SK-N-SH treated with all-trans-retinoic acid at 6 μM for 48 hours (cell line): ENCODE measurements around the gene UROC1.

ENCODE experiments used
- ATAC-seq: fragments of 200-7000 bp; cut with Tn5 transposase; 3 replicates; pipeline ENCODE4 v1.9.1; 2020; ENCODE audit warnings: mild to moderate bottlenecking, moderate library complexity
- CSDC2 ChIP-seq: fragments of 250-450 bp; sonication (Bioruptor Pico); IDR thresholded peaks from 2 replicates; pipeline ENCODE4 v1.5.0; 2020; ENCODE audit warnings: mild to moderate bottlenecking, moderate library complexity
- ESRRG ChIP-seq: fragments of 250-450 bp; sonication (Bioruptor Pico); IDR thresholded peaks from 2 replicates; pipeline ENCODE4 v1.6.1; 2021; ENCODE audit warnings: mild to moderate bottlenecking
- GLIS3 ChIP-seq: fragments of 250-450 bp; sonication (Bioruptor Pico); IDR thresholded peaks from 2 replicates; pipeline ENCODE4 v1.5.0; 2020; ENCODE audit warnings: mild to moderate bottlenecking, moderate library complexity
- ISL1 ChIP-seq: fragments of 250-450 bp; sonication (Bioruptor Pico); IDR thresholded peaks from 2 replicates; pipeline ENCODE4 v2.1.2; 2022; ENCODE audit warnings: mild to moderate bottlenecking, moderate library complexity
- PPARA ChIP-seq: fragments of 250-450 bp; sonication (Bioruptor Pico); IDR thresholded peaks from 2 replicates; pipeline ENCODE4 v1.5.0; 2020; ENCODE audit warnings: mild to moderate bottlenecking, borderline replicate concordance
- RARB ChIP-seq: fragments of 250-450 bp; sonication (Bioruptor Pico); IDR thresholded peaks from 2 replicates; pipeline ENCODE4 v1.8.0; 2021; ENCODE audit warnings: mild to moderate bottlenecking, moderate library complexity
- SNAI2 ChIP-seq: fragments of 250-450 bp; sonication (Bioruptor Pico); IDR thresholded peaks from 2 replicates; pipeline ENCODE4 v1.5.0; 2020; ENCODE audit warnings: mild to moderate bottlenecking, moderate library complexity
- TCF4 ChIP-seq: fragments of 250-450 bp; sonication (Bioruptor Pico); IDR thresholded peaks from 2 replicates; pipeline ENCODE4 v1.8.0; 2021; ENCODE audit warnings: mild to moderate bottlenecking, moderate library complexity, borderline replicate concordance
- TOX ChIP-seq: fragments of 250-450 bp; sonication (Bioruptor Pico); IDR thresholded peaks from 2 replicates; pipeline ENCODE4 v1.8.0; 2021; ENCODE audit warnings: mild to moderate bottlenecking, moderate library complexity, borderline replicate concordance
- ZC3H10 ChIP-seq: fragments of 250-450 bp; sonication (Bioruptor Pico); IDR thresholded peaks from 2 replicates; pipeline ENCODE4 v1.5.1; 2021; ENCODE audit warnings: mild to moderate bottlenecking, moderate library complexity
- ZFP3 ChIP-seq: fragments of 250-450 bp; sonication (Bioruptor Pico); IDR thresholded peaks from 2 replicates; pipeline ENCODE4 v1.5.0; 2020; ENCODE audit warnings: mild to moderate bottlenecking, moderate library complexity
- ZFP30 ChIP-seq: fragments of 450-650 bp; formaldehyde crosslinking; IDR thresholded peaks from 2 replicates; pipeline ENCODE4 v1.5.0; 2022; ENCODE audit warnings: mild to moderate bottlenecking, moderate library complexity
- ZNF565 ChIP-seq: fragments of 450-650 bp; formaldehyde crosslinking; conservative IDR thresholded peaks from 2 replicates; pipeline ENCODE4 v1.5.0; 2020; ENCODE audit warnings: low read depth, mild to moderate bottlenecking, moderate library complexity
- ZNF70 ChIP-seq: fragments of 450-650 bp; formaldehyde crosslinking; IDR thresholded peaks from 2 replicates; pipeline ENCODE4 v1.5.0; 2020; ENCODE audit warnings: mild to moderate bottlenecking, moderate library complexity
- ZNF8 ChIP-seq: fragments of 450-650 bp; formaldehyde crosslinking; IDR thresholded peaks from 2 replicates; pipeline ENCODE4 v1.5.0; 2020; ENCODE audit warnings: mild to moderate bottlenecking, moderate library complexity
- TF ChIP-seq, protein P1 (sequence below): fragments of 250-450 bp; sonication (Bioruptor Pico); IDR thresholded peaks from 2 replicates; pipeline ENCODE4 v1.5.1; 2021; ENCODE audit warnings: mild to moderate bottlenecking, moderate library complexity
- TF ChIP-seq, protein P2 (sequence below): fragments of 250-450 bp; sonication (Bioruptor Pico); IDR thresholded peaks from 2 replicates; pipeline ENCODE4 v1.8.0; 2021; ENCODE audit warnings: low read depth, mild to moderate bottlenecking, moderate library complexity, borderline replicate concordance
- TF ChIP-seq, protein P3 (sequence below): fragments of 250-450 bp; sonication (Bioruptor Pico); IDR thresholded peaks from 2 replicates; pipeline ENCODE4 v1.5.1; 2020; ENCODE audit warnings: low read depth, mild to moderate bottlenecking, moderate library complexity
- TF ChIP-seq, protein P4 (sequence below): fragments of 250-450 bp; sonication (Bioruptor Pico); IDR thresholded peaks from 2 replicates; pipeline ENCODE4 v1.8.0; 2020; ENCODE audit warnings: mild to moderate bottlenecking, moderate library complexity, borderline replicate concordance

Gene UROC1

DNA sequence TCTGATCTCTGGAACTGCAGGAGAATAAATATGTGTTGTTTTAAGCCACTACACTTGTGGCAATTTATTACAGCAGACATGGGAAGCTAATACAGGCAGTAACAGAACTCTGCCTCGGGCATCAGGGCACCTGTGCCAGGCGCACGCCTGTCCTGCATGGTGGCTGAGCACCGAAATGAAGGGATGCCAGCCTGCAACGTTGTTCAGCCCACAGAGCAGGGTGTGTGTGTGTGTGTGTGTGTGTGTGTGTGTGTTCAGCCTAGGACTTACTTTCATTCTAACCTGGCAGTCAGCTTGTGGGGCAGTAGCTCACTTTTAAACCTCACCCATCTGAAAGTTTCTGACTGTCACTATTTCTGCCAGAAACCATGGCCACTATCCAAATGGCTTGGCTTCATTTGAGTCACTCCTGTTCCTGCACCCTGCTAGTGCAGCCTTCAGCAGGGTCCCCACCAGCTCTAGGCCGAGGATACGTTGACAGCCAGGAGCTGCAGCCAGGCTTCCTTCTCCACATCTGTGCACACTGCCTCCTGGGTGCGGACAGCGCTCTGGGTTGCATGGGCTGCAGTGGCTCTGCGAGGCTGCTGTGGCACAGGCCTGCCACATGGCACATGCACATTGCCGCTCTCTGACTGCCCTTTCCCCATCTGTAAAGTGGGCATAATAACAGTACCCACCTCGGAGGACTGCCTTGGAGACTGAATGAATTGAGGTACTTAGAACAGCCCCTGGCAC is 4.5 kb downstream of the UROC1 start:
- TF ChIP-seq, protein P1, sequence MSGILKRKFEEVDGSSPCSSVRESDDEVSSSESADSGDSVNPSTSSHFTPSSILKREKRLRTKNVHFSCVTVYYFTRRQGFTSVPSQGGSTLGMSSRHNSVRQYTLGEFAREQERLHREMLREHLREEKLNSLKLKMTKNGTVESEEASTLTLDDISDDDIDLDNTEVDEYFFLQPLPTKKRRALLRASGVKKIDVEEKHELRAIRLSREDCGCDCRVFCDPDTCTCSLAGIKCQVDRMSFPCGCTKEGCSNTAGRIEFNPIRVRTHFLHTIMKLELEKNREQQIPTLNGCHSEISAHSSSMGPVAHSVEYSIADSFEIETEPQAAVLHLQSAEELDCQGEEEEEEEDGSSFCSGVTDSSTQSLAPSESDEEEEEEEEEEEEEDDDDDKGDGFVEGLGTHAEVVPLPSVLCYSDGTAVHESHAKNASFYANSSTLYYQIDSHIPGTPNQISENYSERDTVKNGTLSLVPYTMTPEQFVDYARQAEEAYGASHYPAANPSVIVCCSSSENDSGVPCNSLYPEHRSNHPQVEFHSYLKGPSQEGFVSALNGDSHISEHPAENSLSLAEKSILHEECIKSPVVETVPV (CRISPR knock-in tag) = no peak
- TF ChIP-seq ESRRG (CRISPR knock-in tag) (no peak), TCF4 (no peak), ISL1 (CRISPR knock-in tag) (no peak), RARB (no peak), ZFP3 (CRISPR knock-in tag) (no peak)
- TF ChIP-seq, all 23 proteins: peak for 0
- no peak for ATAC-seq

DNA sequence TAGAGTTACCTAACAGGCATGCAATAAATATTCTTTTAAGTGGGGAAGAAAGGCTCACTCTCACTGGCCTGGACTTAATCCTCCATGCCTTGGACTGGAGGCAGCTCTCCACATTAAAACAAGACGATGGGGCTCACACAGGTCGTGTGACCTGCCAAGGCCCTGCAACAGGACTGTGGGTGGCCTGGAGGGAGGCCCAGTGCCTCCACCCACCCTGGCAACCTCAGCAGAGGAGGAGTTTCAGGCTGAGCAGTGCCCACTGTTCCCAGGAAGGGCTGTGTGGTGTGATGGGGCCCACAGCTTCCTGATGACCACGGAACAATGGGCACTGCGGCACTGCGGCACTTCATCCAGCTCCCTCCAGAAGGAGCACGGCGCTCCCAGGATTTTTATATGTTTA is 5.5 kb downstream of the UROC1 start:
- TF ChIP-seq, protein P2, sequence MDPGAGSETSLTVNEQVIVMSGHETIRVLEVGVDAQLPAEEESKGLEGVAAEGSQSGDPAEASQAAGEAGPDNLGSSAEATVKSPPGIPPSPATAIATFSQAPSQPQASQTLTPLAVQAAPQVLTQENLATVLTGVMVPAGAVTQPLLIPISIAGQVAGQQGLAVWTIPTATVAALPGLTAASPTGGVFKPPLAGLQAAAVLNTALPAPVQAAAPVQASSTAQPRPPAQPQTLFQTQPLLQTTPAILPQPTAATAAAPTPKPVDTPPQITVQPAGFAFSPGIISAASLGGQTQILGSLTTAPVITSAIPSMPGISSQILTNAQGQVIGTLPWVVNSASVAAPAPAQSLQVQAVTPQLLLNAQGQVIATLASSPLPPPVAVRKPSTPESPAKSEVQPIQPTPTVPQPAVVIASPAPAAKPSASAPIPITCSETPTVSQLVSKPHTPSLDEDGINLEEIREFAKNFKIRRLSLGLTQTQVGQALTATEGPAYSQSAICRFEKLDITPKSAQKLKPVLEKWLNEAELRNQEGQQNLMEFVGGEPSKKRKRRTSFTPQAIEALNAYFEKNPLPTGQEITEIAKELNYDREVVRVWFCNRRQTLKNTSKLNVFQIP = no peak
- TF ChIP-seq ZFP30 (CRISPR knock-in tag) (no peak), ZNF8 (no peak), ISL1 (CRISPR knock-in tag) (no peak), PPARA (CRISPR knock-in tag) (no peak), GLIS3 (CRISPR knock-in tag) (no peak), CSDC2 (CRISPR knock-in tag) (no peak), ZC3H10 (CRISPR knock-in tag) (no peak)
- TF ChIP-seq, protein P3, sequence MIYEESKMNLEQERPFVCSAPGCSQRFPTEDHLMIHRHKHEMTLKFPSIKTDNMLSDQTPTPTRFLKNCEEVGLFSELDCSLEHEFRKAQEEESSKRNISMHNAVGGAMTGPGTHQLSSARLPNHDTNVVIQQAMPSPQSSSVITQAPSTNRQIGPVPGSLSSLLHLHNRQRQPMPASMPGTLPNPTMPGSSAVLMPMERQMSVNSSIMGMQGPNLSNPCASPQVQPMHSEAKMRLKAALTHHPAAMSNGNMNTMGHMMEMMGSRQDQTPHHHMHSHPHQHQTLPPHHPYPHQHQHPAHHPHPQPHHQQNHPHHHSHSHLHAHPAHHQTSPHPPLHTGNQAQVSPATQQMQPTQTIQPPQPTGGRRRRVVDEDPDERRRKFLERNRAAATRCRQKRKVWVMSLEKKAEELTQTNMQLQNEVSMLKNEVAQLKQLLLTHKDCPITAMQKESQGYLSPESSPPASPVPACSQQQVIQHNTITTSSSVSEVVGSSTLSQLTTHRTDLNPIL (CRISPR knock-in tag) = no peak
- TF ChIP-seq, all 23 proteins: peak for 0
- ATAC-seq = no peak; the same call in 2 of the 3 replicates

DNA sequence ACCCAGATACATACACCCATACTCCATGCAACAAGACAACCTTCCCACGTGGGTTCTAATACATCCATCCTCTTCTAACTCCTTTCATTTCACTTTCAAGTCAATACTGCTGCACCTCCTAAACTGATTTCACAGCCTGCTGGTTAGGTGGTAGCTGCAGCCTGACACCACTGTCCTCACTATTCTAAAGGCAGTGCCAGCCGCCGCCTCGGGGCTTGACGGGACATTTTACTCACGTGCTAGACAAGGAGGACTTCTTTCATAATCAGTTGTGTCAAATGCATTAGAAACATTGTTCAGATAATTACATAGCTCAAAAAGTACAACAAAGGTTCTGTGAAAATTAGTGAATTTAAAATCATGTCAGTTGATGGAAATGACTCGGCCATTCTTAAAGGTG is 6.3 kb downstream of the UROC1 start:
- no peak for ATAC-seq
- TF ChIP-seq, protein P1 (CRISPR knock-in tag) = no peak
- TF ChIP-seq SNAI2 (no peak), ZFP3 (CRISPR knock-in tag) (no peak), ZFP30 (CRISPR knock-in tag) (no peak), ZNF565 (CRISPR knock-in tag) (no peak), ZC3H10 (CRISPR knock-in tag) (no peak), CSDC2 (CRISPR knock-in tag) (no peak), TCF4 (no peak)
- TF ChIP-seq, protein P3 (CRISPR knock-in tag) = no peak
- TF ChIP-seq, protein P4, sequence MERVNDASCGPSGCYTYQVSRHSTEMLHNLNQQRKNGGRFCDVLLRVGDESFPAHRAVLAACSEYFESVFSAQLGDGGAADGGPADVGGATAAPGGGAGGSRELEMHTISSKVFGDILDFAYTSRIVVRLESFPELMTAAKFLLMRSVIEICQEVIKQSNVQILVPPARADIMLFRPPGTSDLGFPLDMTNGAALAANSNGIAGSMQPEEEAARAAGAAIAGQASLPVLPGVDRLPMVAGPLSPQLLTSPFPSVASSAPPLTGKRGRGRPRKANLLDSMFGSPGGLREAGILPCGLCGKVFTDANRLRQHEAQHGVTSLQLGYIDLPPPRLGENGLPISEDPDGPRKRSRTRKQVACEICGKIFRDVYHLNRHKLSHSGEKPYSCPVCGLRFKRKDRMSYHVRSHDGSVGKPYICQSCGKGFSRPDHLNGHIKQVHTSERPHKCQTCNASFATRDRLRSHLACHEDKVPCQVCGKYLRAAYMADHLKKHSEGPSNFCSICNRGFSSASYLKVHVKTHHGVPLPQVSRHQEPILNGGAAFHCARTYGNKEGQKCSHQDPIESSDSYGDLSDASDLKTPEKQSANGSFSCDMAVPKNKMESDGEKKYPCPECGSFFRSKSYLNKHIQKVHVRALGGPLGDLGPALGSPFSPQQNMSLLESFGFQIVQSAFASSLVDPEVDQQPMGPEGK (CRISPR knock-in tag) = no peak

DNA sequence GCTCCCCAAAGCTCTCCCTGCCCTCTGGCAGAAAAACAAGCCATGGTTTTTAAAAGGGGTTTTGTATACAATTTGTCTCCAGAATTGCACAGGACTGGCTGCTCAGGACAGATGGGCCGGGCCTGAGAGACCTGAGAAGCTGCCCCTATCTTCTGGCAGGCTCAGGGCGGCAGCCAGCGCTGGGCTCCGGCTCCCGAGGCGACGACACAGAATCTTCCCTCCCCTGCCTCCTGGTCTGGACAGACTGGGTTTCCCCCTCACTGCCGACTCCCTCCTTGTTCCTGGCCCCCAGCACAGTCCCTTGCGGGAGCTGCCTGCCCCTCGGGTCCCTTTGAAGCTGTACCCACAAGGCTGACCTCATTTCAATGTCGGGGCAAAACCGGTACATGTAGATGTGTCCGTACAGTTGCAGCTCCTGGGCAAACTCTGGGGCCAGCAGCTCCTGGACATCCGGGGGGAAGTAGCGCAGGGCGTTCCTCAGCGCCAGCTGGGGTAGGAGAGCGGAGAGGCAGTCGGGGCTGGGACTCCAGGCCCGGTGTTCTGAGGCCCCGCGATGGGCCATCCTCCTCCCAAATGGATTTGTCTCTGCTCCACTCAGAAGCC is 7.2 kb downstream of the UROC1 start:
- no peak for ATAC-seq
- no peak for TF ChIP-seq ZNF70
- TF ChIP-seq, protein P2 = no peak
- no peak for TF ChIP-seq ZC3H10 (CRISPR knock-in tag)
- TF ChIP-seq ZFP30 (CRISPR knock-in tag) = no peak
- TF ChIP-seq GLIS3 (CRISPR knock-in tag) = no peak
- no peak for TF ChIP-seq ZFP3 (CRISPR knock-in tag)
- no peak for TF ChIP-seq ZNF565 (CRISPR knock-in tag)
- TF ChIP-seq TOX (CRISPR knock-in tag) = no peak
- TF ChIP-seq SNAI2 = no peak
- TF ChIP-seq, protein P1 (CRISPR knock-in tag) = no peak
- TF ChIP-seq, protein P3 (CRISPR knock-in tag) = no peak
- no peak for TF ChIP-seq ISL1 (CRISPR knock-in tag)
- TF ChIP-seq PPARA (CRISPR knock-in tag) = no peak
